BJ (cell line): ENCODE results near the gene KRTAP4-4. TPM values are rescaled to one million over a fixed set of nuclear protein-coding genes. Genes with fewer than 3 reads are reported as not detected.
"Not testable (repeated sequence)": the region's sequence is repeated elsewhere in the genome, so short reads cannot be mapped to it uniquely, and the experiment has no call there.

Source experiments
- CTCF ChIA-PET: fragments of 350-600 bp; formaldehyde crosslinking; extraction: SDS; loops from one replicate; lab custom pipeline; 2021; ENCODE audit warnings: antibody characterized with exemption, inconsistent platforms; lab: Yijun Ruan, JAX
- POLR2A ChIA-PET: fragments of 300-600 bp; sonication (Branson Sonifier 250); formaldehyde crosslinking; extraction: SDS; loops from one replicate; lab custom pipeline; 2021; ENCODE audit warnings: antibody characterized with exemption; lab: Charles Lee
- DNase-seq: peaks from one replicate; pipeline ENCODE4 v3.0.0-alpha.2; 2011; ENCODE audit warnings: low read depth
- H3K27me3 ChIP-seq: 2 replicates; pipeline ENCODE4 v1.6.0; 2011; ENCODE audit warnings: low read length; ENCODE audit not compliant: control insufficient read depth, insufficient read depth
- H3K36me3 ChIP-seq: 2 replicates; pipeline ENCODE4 v1.5.1; 2011; ENCODE audit warnings: low read length; ENCODE audit not compliant: control insufficient read depth, insufficient read depth
- H3K4me3 ChIP-seq: 2 replicates; pipeline ENCODE4 v1.5.1; 2011; ENCODE audit warnings: low read depth, mild to moderate bottlenecking, control low read depth, low read length
- polyA minus RNA-seq: library from RNA; depleted of rRNA, polyadenylated mRNA; stranded (reverse); fragments of >200 nt; gene quantifications from 2 replicates; pipeline ENCODE4 v1.2.3, GENCODE V29; 2011; rRNA and poly(A)+ RNA removed
- polyA plus RNA-seq: library from polyadenylated mRNA; depleted of rRNA; stranded (reverse); fragments of >200 nt; gene quantifications from 2 replicates; pipeline ENCODE4 v1.2.3, GENCODE V29; 2011; rRNA removed
- TF ChIP-seq, protein P1 (sequence below): IDR thresholded peaks from 2 replicates; pipeline ENCODE4 v1.5.1; 2011; ENCODE audit warnings: low read depth, mild to moderate bottlenecking, control low read depth, inconsistent platforms, low read length, moderate library complexity; ENCODE audit not compliant: insufficient read depth

The KRTAP4-4 gene
- polyA plus RNA-seq = not detected in 2 replicates
- polyA minus RNA-seq = not detected in 2 replicates

- ChIA-PET CTCF (no interaction called here), POLR2A (no interaction called here)
- no peaks in the 10 kb centered on the region for H3K36me3 ChIP-seq
- no peak for DNase-seq
- TF ChIP-seq, protein P1, sequence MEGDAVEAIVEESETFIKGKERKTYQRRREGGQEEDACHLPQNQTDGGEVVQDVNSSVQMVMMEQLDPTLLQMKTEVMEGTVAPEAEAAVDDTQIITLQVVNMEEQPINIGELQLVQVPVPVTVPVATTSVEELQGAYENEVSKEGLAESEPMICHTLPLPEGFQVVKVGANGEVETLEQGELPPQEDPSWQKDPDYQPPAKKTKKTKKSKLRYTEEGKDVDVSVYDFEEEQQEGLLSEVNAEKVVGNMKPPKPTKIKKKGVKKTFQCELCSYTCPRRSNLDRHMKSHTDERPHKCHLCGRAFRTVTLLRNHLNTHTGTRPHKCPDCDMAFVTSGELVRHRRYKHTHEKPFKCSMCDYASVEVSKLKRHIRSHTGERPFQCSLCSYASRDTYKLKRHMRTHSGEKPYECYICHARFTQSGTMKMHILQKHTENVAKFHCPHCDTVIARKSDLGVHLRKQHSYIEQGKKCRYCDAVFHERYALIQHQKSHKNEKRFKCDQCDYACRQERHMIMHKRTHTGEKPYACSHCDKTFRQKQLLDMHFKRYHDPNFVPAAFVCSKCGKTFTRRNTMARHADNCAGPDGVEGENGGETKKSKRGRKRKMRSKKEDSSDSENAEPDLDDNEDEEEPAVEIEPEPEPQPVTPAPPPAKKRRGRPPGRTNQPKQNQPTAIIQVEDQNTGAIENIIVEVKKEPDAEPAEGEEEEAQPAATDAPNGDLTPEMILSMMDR = no peak
- no peaks in the 10 kb centered on the region for H3K27me3 ChIP-seq
- H3K4me3 ChIP-seq = no peak within 1 kb of the TSS
Measured at GRCh38 chr17:41160648-41161047, at the start of gene KRTAP4-4. Gene KRTAP4-4, minus strand, starts transcription at chr17:41160748. Its CDS starts 57 bp downstream, at chr17:41160691.

GRCh38 chr17:41199421-41200078 lies 39.0 kb upstream of the KRTAP4-4 start:
- TF ChIP-seq, protein P1 = no peak
- CTCF ChIA-PET = no interaction called here
- Histone ChIP-seq H3K27me3 (no peaks in the 10 kb centered on the region), H3K4me3 (no peak overlapping the region), H3K36me3 (no peaks in the 10 kb centered on the region)
- POLR2A ChIA-PET = no interaction called here
- no peak for DNase-seq

DNA sequence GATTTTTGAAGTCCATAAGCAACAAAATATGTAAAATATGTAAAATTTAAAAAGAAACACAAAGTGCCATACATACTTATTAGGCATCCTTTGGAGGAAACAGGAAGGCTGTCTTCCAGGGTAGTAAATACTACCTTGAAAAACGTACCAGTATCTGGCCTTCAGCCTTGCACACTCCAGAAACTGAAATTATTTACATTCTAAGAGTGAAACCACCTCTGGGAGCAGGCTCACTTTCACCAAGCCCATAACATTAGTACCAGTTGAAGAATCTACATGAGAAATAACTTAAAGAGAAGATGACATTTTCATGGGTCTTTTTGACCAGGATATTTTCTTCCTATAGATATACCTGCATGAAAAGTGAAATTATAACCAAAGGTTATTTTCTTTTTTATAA lies 35.5 kb upstream of the KRTAP4-4 start:
- ChIA-PET CTCF (interaction anchor here (0.6 kb wide), 1 partner anchor 270 kb away, joined by 3 read pairs; no protein-coding TSS in a partner anchor), POLR2A (no interaction called here)
- TF ChIP-seq, protein P1 = no peak
- H3K4me3 ChIP-seq = no peak overlapping the region
- no peaks in the 10 kb centered on the region for H3K27me3 ChIP-seq
- H3K36me3 ChIP-seq = no peaks in the 10 kb centered on the region
- no peak for DNase-seq

DNA sequence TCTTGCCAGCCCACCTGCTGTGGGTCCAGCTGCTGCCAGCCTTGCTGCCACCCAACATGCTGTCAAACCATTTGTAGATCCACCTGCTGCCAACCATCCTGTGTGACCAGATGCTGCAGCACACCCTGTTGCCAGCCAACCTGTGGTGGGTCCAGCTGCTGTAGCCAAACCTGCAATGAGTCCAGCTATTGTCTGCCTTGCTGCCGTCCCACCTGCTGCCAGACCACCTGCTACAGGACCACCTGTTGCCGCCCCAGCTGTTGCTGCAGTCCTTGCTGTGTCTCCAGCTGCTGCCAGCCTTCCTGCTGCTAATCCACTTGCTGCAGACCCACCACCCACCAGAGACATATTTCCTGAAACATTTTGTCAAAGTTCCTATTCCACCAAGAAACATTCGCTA lies 29.8 kb upstream of the KRTAP4-4 start:
- TF ChIP-seq, protein P1 = no peak
- H3K27me3 ChIP-seq = no peaks in the 10 kb centered on the region; the same call in 1 of the 2 replicates
- H3K4me3 ChIP-seq = no peak overlapping the region
- POLR2A ChIA-PET = no interaction called here
- CTCF ChIA-PET = no interaction called here
- H3K36me3 ChIP-seq = no peaks in the 10 kb centered on the region
- no peak for DNase-seq

GRCh38 chr17:41189837-41190318 lies 29.3 kb upstream of the KRTAP4-4 start, which contains the start of gene KRTAP9-1:
Gene KRTAP9-1, plus strand, starts transcription at chr17:41189887. Its CDS starts 0 bp downstream, at chr17:41189887.
- DNase-seq, POLR2A ChIA-PET, H3K27me3 ChIP-seq, H3K4me3 ChIP-seq, CTCF ChIA-PET, H3K36me3 ChIP-seq: not testable (repeated sequence)
